Measurements from ENCODE around the gene ADCY10.

Gene ADCY10

DNA sequence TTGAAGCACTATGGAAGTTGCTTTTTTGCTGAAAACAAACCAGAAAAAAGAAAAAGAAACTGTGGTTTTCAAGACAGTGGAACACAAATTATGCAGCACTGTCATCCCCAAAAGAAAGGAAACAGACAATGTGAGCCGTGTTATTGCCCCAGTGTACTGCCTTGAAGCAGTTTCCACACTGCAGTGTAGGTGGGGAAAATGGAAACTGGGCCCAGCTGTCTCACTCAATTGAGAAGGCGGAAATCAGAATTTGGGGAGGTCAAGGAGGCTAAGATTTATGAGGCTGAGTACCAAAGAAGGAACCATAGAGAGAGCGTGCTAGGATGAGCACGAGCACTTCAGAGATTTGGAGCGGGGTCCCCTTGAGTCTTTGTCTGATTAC lies 136.7 kb downstream of the ADCY10 start:
- in situ Hi-C loops (cut with HindIII; ENCODE audit: low pct_unique_long_range_greater_than_20kb, low sequenced_read_pairs): no loop called here
- no peak for TF ChIP-seq JUND (IDR thresholded peaks at IDR 0.05; ENCODE audit: low read depth)
- DNase-seq (ENCODE audit: low read depth in 1 of 2, low spot score in 1 of 2): no peak

DNA sequence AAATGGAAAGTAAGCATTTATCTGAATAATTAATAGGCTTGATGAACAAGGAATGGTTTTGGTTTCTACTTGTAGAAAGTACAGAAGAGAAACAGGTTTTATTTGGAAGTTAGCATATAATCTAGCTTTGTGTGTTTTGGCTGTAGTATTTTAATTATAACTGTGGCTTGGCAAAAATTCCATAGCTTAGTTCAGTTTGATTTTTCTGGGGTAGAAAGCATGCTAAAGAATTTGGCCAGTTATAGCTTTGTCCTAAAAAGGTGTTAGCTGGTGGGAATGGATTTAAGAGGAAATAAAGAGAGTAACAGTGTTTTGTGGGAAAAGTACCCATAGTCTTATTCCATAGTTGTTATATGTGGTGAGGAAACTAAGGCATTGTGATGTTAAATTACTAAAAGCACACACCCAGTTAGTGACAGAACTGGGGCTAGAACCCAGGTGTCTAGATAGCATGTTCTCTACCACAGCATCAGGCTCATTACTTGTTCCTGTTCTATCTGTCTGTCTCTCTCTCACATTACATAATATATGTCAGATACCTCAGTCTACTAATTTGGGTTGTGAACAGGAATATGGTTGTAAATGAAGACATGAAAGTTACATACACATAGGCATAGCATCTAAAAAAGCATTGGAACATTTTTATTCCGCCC lies 137.2 kb downstream of the ADCY10 start:
- in situ Hi-C loops (cut with HindIII; ENCODE audit: low pct_unique_long_range_greater_than_20kb, low sequenced_read_pairs): no loop called here
- no peak for TF ChIP-seq JUND (IDR thresholded peaks at IDR 0.05; ENCODE audit: low read depth)
- no peak for DNase-seq (ENCODE audit: low read depth in 1 of 2, low spot score in 1 of 2)

DNA sequence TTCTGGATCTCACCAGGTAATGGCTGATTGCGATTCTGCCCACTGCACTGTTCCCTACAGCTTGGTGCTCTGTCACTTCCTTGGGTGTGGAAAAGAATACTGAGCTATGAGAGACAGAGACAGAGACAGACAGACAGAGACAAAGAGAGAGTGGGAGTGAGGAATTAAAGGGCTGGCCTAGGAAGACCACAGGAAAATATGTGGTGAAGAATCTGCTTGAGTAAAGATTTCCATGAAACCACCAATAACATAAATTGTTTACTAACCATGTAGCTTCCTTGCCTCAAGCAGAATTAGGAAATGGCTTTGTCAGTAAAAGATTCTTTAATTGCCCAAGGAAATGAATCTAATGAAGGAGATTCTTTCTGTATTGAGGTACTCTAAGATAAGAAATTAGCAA lies 137.8 kb downstream of the ADCY10 start:
- no peak for TF ChIP-seq JUND (IDR thresholded peaks at IDR 0.05; ENCODE audit: low read depth)
- in situ Hi-C loops (cut with HindIII; ENCODE audit: low pct_unique_long_range_greater_than_20kb, low sequenced_read_pairs): no loop called here
- DNase-seq (ENCODE audit: low read depth in 1 of 2, low spot score in 1 of 2): no peak

DNA sequence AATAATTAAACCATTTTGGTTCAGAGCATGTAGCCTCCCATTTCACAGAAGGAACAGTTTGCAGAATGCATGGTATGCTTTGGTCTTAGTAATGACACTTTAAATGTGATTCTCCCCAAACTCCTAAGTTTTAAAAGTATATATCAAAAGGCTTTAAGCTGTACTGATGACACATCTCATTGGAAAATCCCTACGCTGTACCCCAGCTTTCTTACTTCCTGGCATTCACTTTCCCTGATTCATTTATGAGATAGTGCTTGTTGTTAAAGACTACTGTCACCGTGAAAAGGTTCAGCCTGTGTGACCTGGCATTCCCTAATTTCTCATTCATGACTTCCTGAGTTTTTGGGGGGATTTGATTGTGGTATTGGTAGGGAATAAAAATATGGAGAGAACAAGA lies 138.8 kb downstream of the ADCY10 start:
- in situ Hi-C loops (cut with HindIII; ENCODE audit: low pct_unique_long_range_greater_than_20kb, low sequenced_read_pairs): no loop called here
- DNase-seq (ENCODE audit: low read depth in 1 of 2, low spot score in 1 of 2): no peak
- no peak for TF ChIP-seq JUND (IDR thresholded peaks at IDR 0.05; ENCODE audit: low read depth)

DNA sequence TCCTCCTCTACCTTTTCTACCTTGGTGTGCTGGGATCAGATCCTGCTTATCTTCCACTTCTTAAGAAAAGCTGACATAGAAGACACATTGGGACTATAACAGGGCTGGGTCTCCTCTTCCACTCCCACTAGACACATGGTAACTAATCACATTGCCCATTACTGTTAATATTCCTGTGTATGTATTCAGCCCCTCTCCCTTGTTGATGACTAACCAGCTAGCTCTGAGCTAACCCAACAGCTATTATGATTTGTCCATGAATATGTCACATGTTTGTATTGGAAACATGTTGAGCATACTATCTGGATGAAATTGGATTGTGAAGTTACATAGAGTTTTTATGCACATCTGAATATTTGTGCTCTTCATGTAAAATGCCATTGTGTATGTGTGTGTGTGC lies 139.2 kb downstream of the ADCY10 start:
- DNase-seq (ENCODE audit: low read depth in 1 of 2, low spot score in 1 of 2): no peak

DNA sequence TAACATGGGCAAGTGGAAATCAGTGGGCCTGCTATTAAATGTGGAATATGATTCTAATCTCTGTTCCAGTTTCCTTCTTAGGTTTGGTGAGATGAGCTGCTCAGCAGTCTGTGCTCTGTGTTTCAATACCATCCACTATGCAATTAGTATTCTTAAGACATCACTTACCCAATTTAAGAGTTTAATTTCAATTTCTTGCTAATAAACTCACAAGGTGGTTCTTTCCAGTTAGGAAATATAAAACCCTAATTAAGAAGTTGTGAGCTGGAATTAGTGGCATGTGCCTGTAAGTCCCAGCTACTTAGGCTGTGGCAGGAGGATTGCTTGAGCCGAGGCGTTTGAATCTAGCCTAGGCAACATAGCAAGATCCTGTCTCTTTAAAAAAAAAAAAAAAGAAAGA lies 140.4 kb downstream of the ADCY10 start:
- no peak for DNase-seq (ENCODE audit: low read depth in 1 of 2, low spot score in 1 of 2)
- no peak for TF ChIP-seq JUND (IDR thresholded peaks at IDR 0.05; ENCODE audit: low read depth)
- in situ Hi-C loops (cut with HindIII; ENCODE audit: low pct_unique_long_range_greater_than_20kb, low sequenced_read_pairs): no loop called here

More for the DNA sequence above, 139.2 kb downstream of the ADCY10 start:
- in situ Hi-C loops (cut with HindIII; ENCODE audit: low pct_unique_long_range_greater_than_20kb, low sequenced_read_pairs): no loop called here
- TF ChIP-seq JUND (IDR thresholded peaks at IDR 0.05; ENCODE audit: low read depth): no peak

DNA sequence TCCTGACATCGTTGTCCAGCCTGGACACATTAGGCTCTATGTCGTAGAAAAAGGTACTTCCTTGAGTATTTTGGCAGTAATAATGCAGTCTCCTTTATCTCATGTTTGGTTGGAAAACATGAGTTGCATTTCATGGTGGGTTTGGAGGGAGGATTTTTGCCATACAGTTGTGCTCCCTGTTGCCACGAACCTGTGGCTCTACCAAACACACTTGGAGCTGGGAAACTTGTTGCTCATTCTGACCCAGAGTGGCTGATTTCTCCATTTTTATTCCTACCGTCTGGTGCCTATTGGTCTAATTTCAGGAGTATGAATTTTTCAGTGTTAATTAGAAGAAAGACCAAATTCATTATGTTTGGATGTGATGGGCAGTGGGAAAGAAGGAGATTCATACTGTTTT lies 141.5 kb downstream of the ADCY10 start:
- no peak for TF ChIP-seq JUND (IDR thresholded peaks at IDR 0.05; ENCODE audit: low read depth)
- DNase-seq (ENCODE audit: low read depth in 1 of 2, low spot score in 1 of 2): no peak
- in situ Hi-C loops (cut with HindIII; ENCODE audit: low pct_unique_long_range_greater_than_20kb, low sequenced_read_pairs): no loop called here

DNA sequence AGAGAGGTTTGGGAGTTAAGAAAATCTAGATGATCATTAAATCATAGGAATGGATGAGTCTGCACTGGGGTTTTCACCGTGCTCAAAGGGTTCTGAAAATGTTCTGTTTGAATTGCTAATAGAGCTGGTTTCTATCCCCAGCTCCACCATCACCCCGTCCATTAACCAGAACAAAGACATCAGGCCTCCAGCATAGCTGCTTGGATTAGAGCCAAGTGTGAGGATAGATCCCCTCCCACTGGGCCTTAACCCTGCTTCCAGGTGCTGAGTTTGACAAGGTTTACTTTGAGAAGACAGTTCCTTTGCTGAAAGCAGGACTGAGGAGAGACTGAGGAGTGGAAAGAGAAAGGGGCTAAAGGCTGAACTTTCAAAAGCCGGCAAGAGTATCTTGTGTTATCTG lies 143.8 kb downstream of the ADCY10 start:
- DNase-seq (ENCODE audit: low read depth in 1 of 2, low spot score in 1 of 2): no peak
- in situ Hi-C loops (cut with HindIII; ENCODE audit: low pct_unique_long_range_greater_than_20kb, low sequenced_read_pairs): no loop called here

DNA sequence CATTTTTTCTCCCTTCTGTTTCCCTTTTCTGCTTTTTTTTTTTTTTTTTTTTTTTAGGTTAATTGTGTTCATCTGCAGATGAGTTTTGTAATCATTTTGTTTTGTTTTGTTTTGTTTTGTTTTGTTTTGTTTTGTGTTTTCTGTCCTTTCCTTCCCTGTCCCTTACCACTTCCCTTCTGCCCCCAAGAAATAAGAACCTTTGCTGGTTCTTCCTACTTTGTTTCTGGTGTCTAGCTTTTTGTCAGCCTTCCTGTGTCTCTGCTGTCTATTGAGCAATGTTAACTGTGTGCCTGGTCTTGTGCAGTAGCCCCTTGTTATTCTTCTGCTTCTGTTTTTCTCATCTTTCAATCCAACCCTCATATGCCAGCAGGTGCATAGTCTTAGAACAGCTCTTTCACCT lies 146.2 kb downstream of the ADCY10 start:
- no peak for TF ChIP-seq JUND (IDR thresholded peaks at IDR 0.05; ENCODE audit: low read depth)

More for the DNA sequence above, 143.8 kb downstream of the ADCY10 start:
- TF ChIP-seq JUND (IDR thresholded peaks at IDR 0.05; ENCODE audit: low read depth): no peak

DNA sequence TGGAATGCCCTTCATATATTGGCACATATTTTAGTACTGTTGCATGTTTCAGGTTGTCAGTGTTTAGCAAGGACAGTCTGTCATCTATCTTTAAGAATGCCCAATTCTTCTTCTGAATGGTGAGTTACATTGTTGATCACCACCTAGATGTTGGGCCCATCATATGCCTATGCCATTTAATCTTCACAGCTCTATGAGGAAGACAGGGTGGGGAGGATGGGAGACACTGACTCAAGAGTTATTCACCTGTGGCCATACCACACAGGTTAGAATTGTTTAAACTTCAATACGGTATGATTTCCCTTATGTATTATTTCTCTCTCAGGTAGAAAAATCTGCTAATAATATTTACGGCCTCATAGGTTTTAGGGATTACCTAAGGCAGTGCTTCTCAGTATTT lies 147.4 kb downstream of the ADCY10 start:
- TF ChIP-seq JUND (IDR thresholded peaks at IDR 0.05; ENCODE audit: low read depth): no peak
- no peak for DNase-seq (ENCODE audit: low read depth in 1 of 2, low spot score in 1 of 2)
- in situ Hi-C loops (cut with HindIII; ENCODE audit: low pct_unique_long_range_greater_than_20kb, low sequenced_read_pairs): no loop called here

More for the DNA sequence above, 146.2 kb downstream of the ADCY10 start:
- no peak for DNase-seq (ENCODE audit: low read depth in 1 of 2, low spot score in 1 of 2)
- in situ Hi-C loops (cut with HindIII; ENCODE audit: low pct_unique_long_range_greater_than_20kb, low sequenced_read_pairs): no loop called here

DNA sequence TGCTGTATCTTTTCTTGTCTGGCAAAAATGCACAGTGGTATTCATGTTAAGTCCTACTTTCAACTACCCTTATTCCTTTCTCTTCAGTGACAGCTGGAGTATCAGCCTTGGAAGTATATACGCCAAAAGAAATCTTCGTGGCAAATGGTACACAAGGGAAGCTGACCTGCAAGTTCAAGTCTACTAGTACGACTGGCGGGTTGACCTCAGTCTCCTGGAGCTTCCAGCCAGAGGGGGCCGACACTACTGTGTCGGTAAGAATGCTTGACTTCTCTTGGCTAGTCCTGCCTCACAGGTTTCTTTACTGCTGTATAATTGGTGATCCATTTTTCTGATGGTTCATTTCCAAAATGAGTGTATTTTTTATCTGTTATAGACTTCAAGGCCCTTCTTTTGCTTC lies 148.4 kb downstream of the ADCY10 start:
- TF ChIP-seq JUND (IDR thresholded peaks at IDR 0.05; ENCODE audit: low read depth): no peak
- in situ Hi-C loops (cut with HindIII; ENCODE audit: low pct_unique_long_range_greater_than_20kb, low sequenced_read_pairs): no loop called here
- no peak for DNase-seq (ENCODE audit: low read depth in 1 of 2, low spot score in 1 of 2)

DNA sequence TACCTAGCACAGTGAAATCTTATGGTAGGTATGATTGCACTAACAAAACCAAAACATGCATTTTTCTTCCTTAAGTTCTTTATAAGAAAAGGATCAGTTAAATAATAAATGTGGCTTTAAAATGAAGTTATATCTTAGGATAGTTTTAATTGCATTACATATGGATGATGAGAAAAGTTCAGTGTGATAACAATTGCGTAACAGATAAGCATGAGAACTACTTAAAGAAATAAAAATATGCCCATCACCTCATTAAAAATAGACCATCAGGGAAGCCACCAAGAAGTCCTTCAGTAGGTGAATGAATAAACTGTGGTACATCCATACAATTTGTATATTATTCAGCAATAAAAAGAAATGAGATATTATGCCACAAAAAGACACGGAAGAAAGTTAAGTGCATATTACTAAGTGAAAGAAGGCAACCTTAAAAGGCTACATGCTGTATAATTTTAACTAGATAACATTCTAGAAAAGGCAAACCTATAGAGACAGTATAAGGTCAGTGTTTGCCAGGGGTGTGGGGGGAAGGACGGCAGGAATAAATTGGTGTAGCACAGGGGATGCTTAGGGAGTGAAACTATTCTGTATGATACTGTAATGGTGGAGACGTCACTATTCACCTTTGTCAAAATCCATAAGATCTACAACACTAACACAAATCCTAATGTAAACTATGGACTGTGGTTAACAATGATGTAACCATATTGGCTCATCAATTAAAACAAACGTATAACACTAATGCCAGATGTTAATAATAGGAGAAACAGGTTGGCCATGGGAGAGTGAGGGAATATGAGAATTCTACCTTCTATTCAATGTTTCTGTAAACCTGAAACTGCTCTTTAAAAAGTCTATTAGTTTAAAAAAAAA lies 149.2 kb downstream of the ADCY10 start:
- no peak for TF ChIP-seq JUND (IDR thresholded peaks at IDR 0.05; ENCODE audit: low read depth)
- no peak for DNase-seq (ENCODE audit: low read depth in 1 of 2, low spot score in 1 of 2)
- in situ Hi-C loops (cut with HindIII; ENCODE audit: low pct_unique_long_range_greater_than_20kb, low sequenced_read_pairs): no loop called here

DNA sequence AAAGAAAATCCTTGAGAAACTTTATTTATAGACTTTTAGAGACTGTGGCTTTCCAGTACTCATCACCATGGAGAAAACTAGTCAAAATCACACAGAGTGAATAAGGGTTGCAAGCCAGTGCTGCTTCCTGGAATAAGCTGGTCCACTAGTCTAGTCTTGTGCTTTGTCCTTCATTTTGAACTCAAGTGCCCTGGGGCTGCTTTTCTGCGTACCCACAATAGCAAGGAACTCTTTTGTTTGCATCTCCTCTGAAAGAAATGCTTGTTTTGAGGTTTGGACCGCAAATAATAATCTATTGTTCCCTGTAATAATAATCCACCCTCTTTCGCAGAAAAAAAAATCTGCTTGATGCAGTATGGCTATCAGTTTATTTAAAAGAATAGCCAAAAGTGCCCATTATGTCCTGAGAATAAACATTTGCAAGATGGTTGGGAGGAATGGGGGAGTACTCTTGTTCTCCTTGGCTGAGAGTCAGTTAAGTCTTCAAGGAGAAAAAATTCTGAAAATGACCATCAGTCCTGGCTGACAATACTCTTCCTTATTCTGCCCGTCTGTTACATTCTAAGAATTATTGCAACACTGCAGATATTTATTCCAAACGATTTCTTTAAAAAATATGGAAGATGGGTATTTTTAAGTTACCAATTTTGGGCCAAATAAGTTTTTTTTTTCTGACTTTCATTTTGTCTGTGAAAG lies 150.3 kb downstream of the ADCY10 start:
- peak in 1 of 2 experiments; percentile 23 for DNase-seq (ENCODE audit: low read depth in 1 of 2, low spot score in 1 of 2)
- TF ChIP-seq JUND (IDR thresholded peaks at IDR 0.05; ENCODE audit: low read depth): no peak
- in situ Hi-C loops (cut with HindIII; ENCODE audit: low pct_unique_long_range_greater_than_20kb, low sequenced_read_pairs): no loop called here

Data from T47D (cell line).